Measurements from ENCODE around the gene AR. TPM values are rescaled to one million over a fixed set of nuclear protein-coding genes. Genes with fewer than 3 reads are reported as not detected.

The AR gene
- total and polyA plus RNA-seq, 9 of the 15 experiments (the other 6 are each of a cell fraction or from before 2014, with no cell fraction given): 0.01 to 0.04 (median 0.01) TPM; not detected in 6

- no peaks in the 10 kb centered on the region for H3K36me3 ChIP-seq (ENCODE audit: control insufficient read depth, insufficient read depth, low read length)
- H3K27me3 ChIP-seq (ENCODE audit: control insufficient read depth in 2 of 2, insufficient read depth in 2 of 2, low read length in 2 of 2): no peaks in the 10 kb centered on the region
- CTCF ChIA-PET (ENCODE audit: low intra/inter-chr PET ratio): no interaction called here
- FAIRE-seq: no peak
- POLR2A ChIA-PET: no interaction called here
- intact Hi-C loops (cut with micrococcal nuclease): no loop called here
- no peak for ATAC-seq
- in situ Hi-C loops (cut with MboI): no loop called here
- no peak overlapping the region for H3K4me3 ChIP-seq
- 0% methylated on average over 4 of the region's 4 CpGs for WGBS (ENCODE audit: insufficient coverage, low coverage, missing lambda C conversion rate)
- TF ChIP-seq RBM25 (IDR thresholded peaks at IDR 0.05; ENCODE audit: low read depth, low read length, severe bottlenecking): no peak
- no peak for TF ChIP-seq ZNF277 (CRISPR knock-in tag; IDR thresholded peaks at IDR 0.05; ENCODE audit: borderline replicate concordance)
- no peak for TF ChIP-seq CBX2 (IDR thresholded peaks at IDR 0.05; ENCODE audit: insufficient read depth, low read length, poor library complexity, severe bottlenecking)
- no peak for TF ChIP-seq ARID3A (IDR thresholded peaks at IDR 0.05; ENCODE audit: borderline replicate concordance, low read depth, low read length)
- TF ChIP-seq PTRF (tag; IDR thresholded peaks at IDR 0.05): no peak
- no peak for TF ChIP-seq STAT5A (IDR thresholded peaks at IDR 0.05; ENCODE audit: borderline replicate concordance, low read length)
- no peak for TF ChIP-seq PHF21A (IDR thresholded peaks at IDR 0.05; ENCODE audit: borderline replicate concordance, low read depth)
- no peak for TF ChIP-seq ZNF696 (CRISPR knock-in tag; conservative IDR thresholded peaks at IDR 0.05)
- TF ChIP-seq MTA3 (IDR thresholded peaks at IDR 0.05; ENCODE audit: borderline replicate concordance): no peak
- TF ChIP-seq E2F3 (CRISPR knock-in tag; IDR thresholded peaks at IDR 0.05): no peak
- TF ChIP-seq ZBTB2 (IDR thresholded peaks at IDR 0.05): no peak
- H3K4me2 ChIP-seq (ENCODE audit: insufficient read depth, low read length): no peak overlapping the region
- H2AFZ ChIP-seq (ENCODE audit: low read depth, low read length): no peak overlapping the region
- DNase-seq (ENCODE audit: extremely low read depth in 1 of 4, low spot score in 3 of 4): no peak
- H3K9ac ChIP-seq (ENCODE audit: insufficient read depth in 1 of 2, low read depth in 2 of 2, low read length in 2 of 2): no peak overlapping the region
- BruUV-seq (replicated peaks): no TSS peak
- H3K9me3 ChIP-seq (replicated peaks; ENCODE audit: control insufficient read depth, insufficient read depth, low read depth, low read length): no peaks in the 10 kb centered on the region
- H4K20me1 ChIP-seq (replicated peaks; ENCODE audit: control insufficient read depth, insufficient read depth, low read length): no peaks in the 10 kb centered on the region
- H3K79me2 ChIP-seq (ENCODE audit: control insufficient read depth, insufficient read depth, low read length): no peaks in the 10 kb centered on the region
- H3K4me1 ChIP-seq (replicated peaks in 1 of 2; ENCODE audit: control insufficient read depth in 2 of 2, insufficient read depth in 2 of 2, low read length in 2 of 2): no peaks in the 10 kb centered on the region
- H3K9me1 ChIP-seq (ENCODE audit: control insufficient read depth, insufficient read depth, low read length): no peaks in the 10 kb centered on the region
- no peak overlapping the region for H3K27ac ChIP-seq (ENCODE audit: extremely low read depth, low read depth, low read length)
Observed at GRCh38 chrX:67582436-67582835, 38.6 kb downstream of the AR start.

All from K562 (cell line).